ENCODE measurements around the gene TBCD. TPM values are rescaled to one million over a fixed set of nuclear protein-coding genes. Genes with fewer than 3 reads are reported as not detected.
A peak's percentile ranks its signal among the peaks of the same experiment; 100 is the strongest.

The TBCD gene
- total RNA-seq, 1 donor from 2014 or later, result 207 TPM

DNA sequence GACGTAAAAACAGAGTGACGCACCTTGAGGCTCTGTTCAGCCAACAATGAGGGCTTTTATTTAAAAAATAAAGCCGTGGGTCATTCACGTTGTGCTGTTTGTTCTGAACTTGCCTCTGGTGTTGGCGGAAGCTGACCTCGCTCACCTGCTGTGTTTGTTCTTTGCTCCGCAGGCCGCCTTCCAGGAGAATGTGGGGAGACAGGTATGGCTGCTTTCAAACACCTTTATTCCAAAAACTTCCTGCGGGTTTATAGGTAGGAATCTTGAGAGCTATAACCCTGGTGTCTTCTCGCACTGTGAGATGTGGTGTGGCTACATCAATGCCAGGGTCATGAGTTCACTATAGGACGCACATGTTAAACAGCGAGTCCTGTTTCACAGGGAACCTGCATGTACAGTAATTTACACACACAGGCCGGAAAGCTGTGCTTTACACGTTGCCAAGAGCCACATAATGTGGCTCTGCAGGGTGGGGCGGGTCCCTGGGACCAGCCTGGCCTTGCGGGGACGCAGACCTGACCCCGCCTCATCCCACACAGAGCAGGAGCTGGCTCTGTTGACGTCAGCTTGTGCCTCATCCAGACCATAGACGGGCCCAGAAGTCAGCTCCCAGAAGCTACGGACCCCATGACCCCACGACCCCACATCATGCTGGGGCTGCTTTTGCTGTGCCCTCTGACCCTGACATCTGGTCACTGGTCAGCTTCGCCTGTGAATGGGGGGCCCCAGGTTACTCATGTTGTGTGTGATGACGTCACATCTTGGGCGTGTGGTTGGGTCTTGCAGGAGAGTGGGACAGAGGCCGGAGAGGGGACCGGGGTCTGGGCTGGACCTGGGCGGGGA lies 137.9 kb downstream of the TBCD start:
- H3K4me3 Mint-ChIP-seq (ENCODE audit: unreplicated experiment), result peak overlapping the region; percentile 62
- H3K36me3 Mint-ChIP-seq (ENCODE audit: low read depth, unreplicated experiment), result peaks cover 36% of the 10 kb centered on the region
- H3K4me1 Mint-ChIP-seq (ENCODE audit: unreplicated experiment), result peaks cover 34% of the 10 kb centered on the region
- H3K27ac Mint-ChIP-seq (ENCODE audit: unreplicated experiment), result no peak overlapping the region
- no peak for DNase-seq (ENCODE audit: low spot score)
- no peaks in the 10 kb centered on the region for H3K9me3 Mint-ChIP-seq (ENCODE audit: unreplicated experiment)
- peaks cover 20% of the 10 kb centered on the region for H3K27me3 Mint-ChIP-seq (ENCODE audit: unreplicated experiment)
- TF ChIP-seq, protein P1, sequence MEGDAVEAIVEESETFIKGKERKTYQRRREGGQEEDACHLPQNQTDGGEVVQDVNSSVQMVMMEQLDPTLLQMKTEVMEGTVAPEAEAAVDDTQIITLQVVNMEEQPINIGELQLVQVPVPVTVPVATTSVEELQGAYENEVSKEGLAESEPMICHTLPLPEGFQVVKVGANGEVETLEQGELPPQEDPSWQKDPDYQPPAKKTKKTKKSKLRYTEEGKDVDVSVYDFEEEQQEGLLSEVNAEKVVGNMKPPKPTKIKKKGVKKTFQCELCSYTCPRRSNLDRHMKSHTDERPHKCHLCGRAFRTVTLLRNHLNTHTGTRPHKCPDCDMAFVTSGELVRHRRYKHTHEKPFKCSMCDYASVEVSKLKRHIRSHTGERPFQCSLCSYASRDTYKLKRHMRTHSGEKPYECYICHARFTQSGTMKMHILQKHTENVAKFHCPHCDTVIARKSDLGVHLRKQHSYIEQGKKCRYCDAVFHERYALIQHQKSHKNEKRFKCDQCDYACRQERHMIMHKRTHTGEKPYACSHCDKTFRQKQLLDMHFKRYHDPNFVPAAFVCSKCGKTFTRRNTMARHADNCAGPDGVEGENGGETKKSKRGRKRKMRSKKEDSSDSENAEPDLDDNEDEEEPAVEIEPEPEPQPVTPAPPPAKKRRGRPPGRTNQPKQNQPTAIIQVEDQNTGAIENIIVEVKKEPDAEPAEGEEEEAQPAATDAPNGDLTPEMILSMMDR (IDR thresholded peaks at IDR 0.05; ENCODE audit: unreplicated experiment), result no peak

DNA sequence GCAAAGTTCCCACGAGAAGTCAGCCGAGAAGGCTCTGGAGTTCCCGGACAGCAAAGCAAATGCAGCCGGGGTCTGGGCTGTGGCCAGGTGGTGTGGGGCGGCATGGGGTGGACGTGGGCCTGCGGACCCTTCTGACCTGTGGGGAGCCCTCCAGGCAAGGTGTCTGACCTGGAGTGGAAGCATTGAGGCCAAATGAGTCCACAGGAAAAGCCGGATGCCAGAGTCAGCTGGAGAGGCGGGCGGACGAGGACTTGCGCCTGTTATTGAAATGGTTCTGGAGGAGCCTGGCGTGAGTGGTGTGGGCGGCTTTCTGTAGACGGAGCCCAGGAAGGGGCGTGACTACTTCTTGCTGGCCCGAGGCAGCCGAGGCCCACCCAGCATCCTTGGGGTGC lies 138.5 kb downstream of the TBCD start:
- Mint-ChIP-seq H3K4me1 (ENCODE audit: unreplicated experiment) (peaks cover 31% of the 10 kb centered on the region), H3K27me3 (ENCODE audit: unreplicated experiment) (peaks cover 19% of the 10 kb centered on the region), H3K9me3 (ENCODE audit: unreplicated experiment) (no peaks in the 10 kb centered on the region), H3K36me3 (ENCODE audit: low read depth, unreplicated experiment) (peaks cover 36% of the 10 kb centered on the region), H3K27ac (ENCODE audit: unreplicated experiment) (no peak overlapping the region), H3K4me3 (ENCODE audit: unreplicated experiment) (peak overlapping the region; percentile 62)
- no peak for DNase-seq (ENCODE audit: low spot score)
- TF ChIP-seq, protein P1 (IDR thresholded peaks at IDR 0.05; ENCODE audit: unreplicated experiment), result no peak

DNA sequence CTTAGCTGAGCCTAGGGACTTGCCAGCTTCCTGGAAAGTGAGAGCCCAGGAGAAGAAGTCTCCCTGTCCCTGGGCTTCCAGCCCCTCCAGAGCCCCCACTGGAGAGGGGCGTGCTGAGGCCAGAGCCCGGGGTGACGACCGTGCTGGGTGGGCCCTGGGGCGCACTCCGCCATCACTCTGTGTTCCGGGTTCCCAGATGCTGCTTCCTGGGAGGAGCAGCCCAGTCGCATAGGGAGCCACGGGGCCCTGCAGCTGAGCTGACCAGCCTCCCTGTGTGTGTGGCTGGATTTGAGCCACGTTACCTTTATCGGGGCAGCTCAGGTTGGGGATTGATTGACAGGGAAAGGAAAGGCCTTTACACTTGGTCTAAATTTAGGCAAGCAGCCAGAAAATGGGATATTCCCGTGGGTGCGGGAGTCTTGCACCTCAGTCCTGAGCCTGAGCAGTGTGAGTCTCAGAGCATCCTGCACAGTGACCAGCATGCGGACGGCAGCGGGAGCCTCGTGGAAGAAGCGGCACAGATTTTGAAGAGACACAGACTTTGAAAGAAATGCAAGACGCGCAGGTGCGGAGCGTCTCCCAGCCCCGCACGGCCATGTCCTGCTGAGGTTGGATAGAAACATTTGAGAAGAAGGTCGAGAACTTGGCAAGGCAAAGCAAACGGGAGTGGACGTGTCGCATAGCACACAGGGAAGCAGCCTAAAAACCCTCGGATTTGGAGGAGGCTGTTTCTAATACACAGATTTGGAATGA lies 139.2 kb downstream of the TBCD start:
- H3K9me3 Mint-ChIP-seq (ENCODE audit: unreplicated experiment), result no peaks in the 10 kb centered on the region
- H3K36me3 Mint-ChIP-seq (ENCODE audit: low read depth, unreplicated experiment), result peaks cover 37% of the 10 kb centered on the region

DNA sequence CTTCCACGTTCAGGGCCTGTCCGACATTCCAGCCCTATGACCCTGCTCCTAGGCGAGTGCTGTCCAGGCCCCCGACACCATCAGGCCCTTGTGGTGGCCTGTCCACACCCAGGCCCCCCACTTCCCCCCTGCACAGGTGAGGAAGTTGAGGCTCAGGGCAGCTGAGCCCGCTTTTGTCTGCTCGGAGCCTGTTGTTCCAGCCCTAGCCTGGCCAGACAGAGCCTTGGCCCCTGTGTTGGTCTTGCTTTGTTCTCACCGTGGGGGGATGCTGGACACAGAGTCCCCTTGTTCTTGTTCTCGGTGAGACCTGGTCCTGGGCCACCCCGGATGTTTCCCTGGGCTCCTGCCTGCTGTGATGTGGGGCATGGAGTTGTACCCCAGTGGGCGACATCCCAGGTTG lies 140.0 kb downstream of the TBCD start:
- H3K36me3 Mint-ChIP-seq (ENCODE audit: low read depth, unreplicated experiment), result peaks cover 38% of the 10 kb centered on the region
- peaks cover 25% of the 10 kb centered on the region for H3K27me3 Mint-ChIP-seq (ENCODE audit: unreplicated experiment)
- TF ChIP-seq, protein P1 (IDR thresholded peaks at IDR 0.05; ENCODE audit: unreplicated experiment), result no peak
- no peak for DNase-seq (ENCODE audit: low spot score)
- H3K27ac Mint-ChIP-seq (ENCODE audit: unreplicated experiment), result no peak overlapping the region
- no peak overlapping the region for H3K4me3 Mint-ChIP-seq (ENCODE audit: unreplicated experiment)
- H3K4me1 Mint-ChIP-seq (ENCODE audit: unreplicated experiment), result peaks cover 32% of the 10 kb centered on the region
- H3K9me3 Mint-ChIP-seq (ENCODE audit: unreplicated experiment), result no peaks in the 10 kb centered on the region

More for the DNA sequence above, 139.2 kb downstream of the TBCD start:
- TF ChIP-seq, protein P1 (IDR thresholded peaks at IDR 0.05; ENCODE audit: unreplicated experiment), result no peak
- H3K27me3 Mint-ChIP-seq (ENCODE audit: unreplicated experiment), result peaks cover 21% of the 10 kb centered on the region
- no peak for DNase-seq (ENCODE audit: low spot score)
- no peak overlapping the region for H3K27ac Mint-ChIP-seq (ENCODE audit: unreplicated experiment)
- H3K4me1 Mint-ChIP-seq (ENCODE audit: unreplicated experiment), result peaks cover 31% of the 10 kb centered on the region
- peak overlapping the region; percentile 42 for H3K4me3 Mint-ChIP-seq (ENCODE audit: unreplicated experiment)

Measured in endothelial cell (in vitro differentiated cells).